Kidney epithelial cell (primary cell): ENCODE data around the gene POP4. TPM values are rescaled to one million over a fixed set of nuclear protein-coding genes. Genes with fewer than 3 reads are reported as not detected.
"Not testable (repeated sequence)": the region's sequence is repeated elsewhere in the genome, so short reads cannot be mapped to it uniquely, and the experiment has no call there.

ENCODE experiments used
- DNase-seq: peaks from one replicate; pipeline ENCODE4 v3.0.0-alpha.2; 2010; ENCODE audit warnings: low read depth
- H3K27me3 ChIP-seq: 2 replicates; pipeline ENCODE4 v1.6.0; 2011; ENCODE audit warnings: low read length; ENCODE audit not compliant: control insufficient read depth, insufficient read depth
- H3K36me3 ChIP-seq: 2 replicates; pipeline ENCODE4 v1.5.1; 2011; ENCODE audit warnings: low read length; ENCODE audit not compliant: control insufficient read depth, insufficient read depth
- H3K4me3 ChIP-seq: 2 replicates; pipeline ENCODE4 v1.5.1; 2011; ENCODE audit warnings: low read depth, mild to moderate bottlenecking, control low read depth, low read length
- total RNA-seq: library from RNA; depleted of rRNA; stranded (reverse); fragments of >200 nt; gene quantifications from 2 replicates; pipeline ENCODE4 v1.2.3, GENCODE V29; 2015
- TF ChIP-seq, protein P1 (sequence below): IDR thresholded peaks from 2 replicates; pipeline ENCODE4 v1.5.1; 2011; ENCODE audit warnings: mild to moderate bottlenecking, moderate library complexity, low read length, control low read depth, inconsistent platforms; ENCODE audit not compliant: insufficient read depth, poor library complexity, severe bottlenecking

POP4 gene, protein sequence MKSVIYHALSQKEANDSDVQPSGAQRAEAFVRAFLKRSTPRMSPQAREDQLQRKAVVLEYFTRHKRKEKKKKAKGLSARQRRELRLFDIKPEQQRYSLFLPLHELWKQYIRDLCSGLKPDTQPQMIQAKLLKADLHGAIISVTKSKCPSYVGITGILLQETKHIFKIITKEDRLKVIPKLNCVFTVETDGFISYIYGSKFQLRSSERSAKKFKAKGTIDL
- total RNA-seq = 68.1 and 74.9 TPM in 2 replicates

DNA sequence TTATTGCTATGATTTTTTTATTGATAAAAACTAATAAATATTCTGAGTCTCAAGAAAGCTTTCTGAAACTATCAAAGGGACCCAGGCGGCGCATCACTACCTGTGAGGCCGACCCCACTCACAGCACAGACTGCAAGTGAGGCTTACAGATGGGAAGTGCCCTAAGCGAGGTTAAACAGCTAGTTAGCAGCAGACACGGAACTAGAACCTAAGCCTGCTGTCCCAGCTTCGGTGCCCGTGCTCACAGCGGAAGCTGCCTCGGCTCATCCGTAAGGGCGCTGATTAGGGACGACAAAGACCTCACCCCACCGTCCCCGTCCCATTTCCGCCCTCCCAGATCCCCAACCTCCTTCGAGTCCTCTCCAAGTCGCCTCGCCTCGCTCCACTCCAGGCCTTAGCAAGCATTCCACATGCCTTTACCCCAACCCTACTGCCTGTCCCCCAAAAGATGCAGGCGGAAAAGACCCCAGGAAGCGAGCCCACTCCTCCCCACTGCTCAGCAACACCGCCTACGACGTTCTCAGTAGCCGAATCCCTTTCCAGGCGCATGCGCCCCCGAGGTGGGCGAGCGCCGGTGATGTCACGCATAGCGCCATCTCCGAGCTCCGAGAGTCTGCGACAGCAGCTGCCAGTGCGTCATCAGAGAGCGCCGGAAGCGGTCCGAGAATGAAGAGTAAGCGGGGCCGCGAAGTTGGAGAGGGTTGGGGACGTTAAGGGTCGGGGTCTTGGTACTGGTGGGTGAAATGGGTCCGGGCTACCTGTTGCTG, at the start of gene POP4:
POP4 (plus strand) TSS at position 631 of the 767 bp plus-strand sequence; CDS start at position 667, 36 bp downstream.
- peak; percentile 63 for DNase-seq
- Histone ChIP-seq H3K4me3 (peak within 1 kb of the TSS; percentile 91), H3K36me3 (no peaks in the 10 kb centered on the region), H3K27me3 (no peaks in the 10 kb centered on the region)
- TF ChIP-seq, protein P1, sequence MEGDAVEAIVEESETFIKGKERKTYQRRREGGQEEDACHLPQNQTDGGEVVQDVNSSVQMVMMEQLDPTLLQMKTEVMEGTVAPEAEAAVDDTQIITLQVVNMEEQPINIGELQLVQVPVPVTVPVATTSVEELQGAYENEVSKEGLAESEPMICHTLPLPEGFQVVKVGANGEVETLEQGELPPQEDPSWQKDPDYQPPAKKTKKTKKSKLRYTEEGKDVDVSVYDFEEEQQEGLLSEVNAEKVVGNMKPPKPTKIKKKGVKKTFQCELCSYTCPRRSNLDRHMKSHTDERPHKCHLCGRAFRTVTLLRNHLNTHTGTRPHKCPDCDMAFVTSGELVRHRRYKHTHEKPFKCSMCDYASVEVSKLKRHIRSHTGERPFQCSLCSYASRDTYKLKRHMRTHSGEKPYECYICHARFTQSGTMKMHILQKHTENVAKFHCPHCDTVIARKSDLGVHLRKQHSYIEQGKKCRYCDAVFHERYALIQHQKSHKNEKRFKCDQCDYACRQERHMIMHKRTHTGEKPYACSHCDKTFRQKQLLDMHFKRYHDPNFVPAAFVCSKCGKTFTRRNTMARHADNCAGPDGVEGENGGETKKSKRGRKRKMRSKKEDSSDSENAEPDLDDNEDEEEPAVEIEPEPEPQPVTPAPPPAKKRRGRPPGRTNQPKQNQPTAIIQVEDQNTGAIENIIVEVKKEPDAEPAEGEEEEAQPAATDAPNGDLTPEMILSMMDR = no peak

DNA sequence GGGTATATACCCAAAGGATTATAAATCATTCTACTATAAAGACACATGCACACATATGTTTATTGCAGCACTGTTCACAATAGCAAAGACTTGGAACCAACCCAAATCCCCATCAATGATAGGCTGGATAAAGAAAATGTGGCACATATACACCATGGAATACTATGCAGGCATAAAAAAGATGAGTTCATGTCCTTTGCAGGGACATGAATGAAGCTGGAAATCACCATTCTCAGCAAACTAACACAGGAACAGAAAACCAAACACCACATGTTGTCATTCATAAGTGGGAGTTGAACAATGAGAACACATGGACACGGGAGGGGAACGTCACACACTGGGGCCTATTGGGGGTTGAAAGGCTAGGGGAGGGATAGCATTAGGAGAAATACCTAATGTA, 47.0 kb upstream of the POP4 start:
- not testable (repeated sequence) for H3K36me3 ChIP-seq, H3K27me3 ChIP-seq, DNase-seq, H3K4me3 ChIP-seq

DNA sequence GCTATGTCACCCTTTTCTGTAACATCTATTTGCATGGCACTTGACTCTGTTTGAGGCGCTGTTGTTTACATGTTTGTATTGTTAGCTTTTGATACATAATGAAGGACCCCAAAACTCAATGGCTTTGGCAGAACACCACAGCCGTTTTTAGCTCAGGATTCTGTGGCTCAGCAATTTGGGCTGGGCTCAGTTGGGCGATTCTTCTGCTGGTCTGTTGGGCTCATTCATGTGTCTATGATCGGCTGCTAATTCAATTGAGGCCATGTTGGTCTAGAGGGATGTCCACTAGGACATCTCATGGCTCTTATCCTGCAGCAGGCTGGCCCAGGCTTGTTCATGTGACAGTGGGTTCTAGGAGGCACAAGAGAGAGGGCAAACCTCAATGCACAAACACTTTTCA, 46.3 kb upstream of the POP4 start:
- Histone ChIP-seq H3K4me3 (no peak overlapping the region), H3K27me3 (peaks cover 8% of the 10 kb centered on the region), H3K36me3 (no peaks in the 10 kb centered on the region)
- no peak for DNase-seq
- TF ChIP-seq, protein P1 = no peak

DNA sequence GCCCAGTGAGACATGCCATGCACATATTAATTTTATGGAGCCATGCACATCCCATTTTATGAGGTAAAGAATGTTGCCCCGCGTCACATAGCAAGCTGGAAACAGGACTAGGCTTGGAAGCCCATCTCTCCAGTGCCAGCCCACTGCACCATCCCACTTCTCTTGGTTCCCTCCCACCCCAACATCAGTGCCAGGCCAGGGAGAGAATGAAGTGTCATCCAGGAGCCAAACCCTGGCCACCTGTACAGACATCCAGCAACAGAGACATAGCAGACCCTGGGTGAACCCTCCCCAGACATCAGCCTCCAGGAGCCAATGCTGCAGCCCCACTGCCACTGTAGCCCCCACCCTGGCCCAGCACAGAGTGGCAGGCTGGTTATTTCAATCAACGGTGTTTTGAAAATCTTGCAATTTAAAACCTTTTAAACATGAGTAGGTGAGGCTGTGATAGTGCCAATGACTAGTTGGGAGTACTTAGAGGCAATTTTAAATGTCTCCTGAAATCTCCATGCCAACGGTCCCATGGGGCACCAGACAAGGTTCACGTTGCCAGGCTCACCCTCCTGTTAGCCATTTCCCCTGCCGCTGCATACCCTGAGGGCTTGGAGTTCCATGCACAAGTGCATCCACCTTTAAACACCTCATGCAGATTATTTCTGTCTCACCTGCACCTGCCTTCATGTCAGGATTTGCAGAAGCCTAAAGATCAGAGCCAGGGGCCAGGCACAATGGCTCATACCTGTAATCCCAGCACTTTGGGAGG, 45.6 kb upstream of the POP4 start:
- TF ChIP-seq, protein P1 = no peak
- no peak for DNase-seq
- no peaks in the 10 kb centered on the region for H3K36me3 ChIP-seq
- peaks cover 8% of the 10 kb centered on the region for H3K27me3 ChIP-seq
- H3K4me3 ChIP-seq = no peak overlapping the region

DNA sequence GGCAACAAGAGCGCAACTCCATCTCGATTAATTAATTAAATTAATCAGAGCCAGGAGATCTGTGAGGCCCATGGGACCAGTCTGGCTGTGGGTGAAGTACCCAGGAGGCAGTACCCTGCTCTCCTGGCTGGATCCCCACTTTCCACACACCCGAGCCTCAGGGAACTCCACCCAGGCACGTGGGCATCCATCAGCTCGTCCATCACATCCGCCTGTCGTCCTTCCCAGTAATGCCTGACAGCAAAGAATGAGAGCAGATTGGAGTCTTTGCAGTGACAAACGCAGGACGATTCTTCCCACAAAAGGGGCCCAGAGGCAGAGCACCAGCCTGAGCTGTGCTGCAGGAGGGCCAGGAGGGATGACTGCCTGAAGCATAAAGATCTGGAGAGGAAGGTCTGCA, 44.5 kb upstream of the POP4 start:
- Histone ChIP-seq H3K4me3 (no peak overlapping the region), H3K36me3 (no peaks in the 10 kb centered on the region), H3K27me3 (peaks cover 8% of the 10 kb centered on the region)
- TF ChIP-seq, protein P1 = no peak
- no peak for DNase-seq
